SK-N-MC (cell line): ENCODE measurements around the gene DISC1.

ENCODE experiments used
- DNase-seq: peaks from one replicate; pipeline ENCODE4 v3.0.0-alpha.2; 2011; ENCODE audit warnings: low read depth, low spot score
- H3K27ac ChIP-seq: fragments of 200-600 bp; sonication (generic); 2 replicates; pipeline ENCODE4 v1.5.1; 2016; ENCODE audit warnings: mixed run types
- H3K36me3 ChIP-seq: fragments of 200-600 bp; sonication (generic); 2 replicates; pipeline ENCODE4 v1.6.1; 2017; ENCODE audit warnings: antibody characterized with exemption, low read length, mixed read lengths; ENCODE audit not compliant: insufficient read depth
- H3K4me3 ChIP-seq: fragments of 200-600 bp; sonication (generic); 2 replicates; pipeline ENCODE4 v1.5.1; 2016
- H3K9ac ChIP-seq: fragments of 200-600 bp; sonication (generic); 2 replicates; pipeline ENCODE4 v1.8.0; 2017; ENCODE audit warnings: mixed run types, mixed read lengths; ENCODE audit not compliant: insufficient read length
- H3K9me3 ChIP-seq: fragments of 200-600 bp; sonication (generic); 2 replicates; pipeline ENCODE4 v1.6.1; 2017; ENCODE audit warnings: low read depth, mild to moderate bottlenecking, antibody characterized with exemption, low read length, moderate library complexity, mixed read lengths
- EZH2 ChIP-seq: fragments of 200-600 bp; sonication (generic); IDR thresholded peaks from one replicate; pipeline ENCODE4 v1.6.1; 2017; ENCODE audit warnings: antibody characterized with exemption
- FOXP2 ChIP-seq: optimal IDR thresholded peaks from 2 replicates; pipeline ENCODE3; 2011; ENCODE audit warnings: mild to moderate bottlenecking, moderate library complexity; ENCODE audit not compliant: insufficient read depth; ENCODE audit errors: extremely low read length, control extremely low read depth
- POLR2AphosphoS5 ChIP-seq: IDR thresholded peaks from 2 replicates; pipeline ENCODE4 v1.6.1; 2012; ENCODE audit warnings: mild to moderate bottlenecking, low read depth, low read length, borderline replicate concordance

The DISC1 gene

DNA sequence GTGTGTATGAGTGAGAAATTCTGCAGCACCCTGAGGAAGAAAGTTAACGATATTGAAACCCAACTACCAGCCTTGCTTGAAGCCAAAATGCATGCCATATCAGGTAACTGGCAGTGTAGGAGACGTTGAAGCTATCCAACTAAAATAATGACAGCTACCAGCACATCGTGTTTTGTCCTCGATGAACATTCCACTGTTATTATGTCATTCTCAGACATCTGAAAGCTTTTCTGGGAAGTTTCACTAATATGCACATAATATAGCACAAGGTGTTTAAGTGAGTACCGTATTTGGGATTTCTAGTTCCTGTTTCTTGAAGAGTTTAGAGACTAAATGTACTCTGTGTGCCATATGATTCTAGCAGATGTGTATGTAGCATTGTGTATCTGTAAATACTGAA lies 173.5 kb downstream of the DISC1 start:
- TF ChIP-seq POLR2AphosphoS5 = no peak
- TF ChIP-seq EZH2 = no peak
- no peak for TF ChIP-seq FOXP2
- no peaks in the 10 kb centered on the region for H3K36me3 ChIP-seq
- no peak overlapping the region for H3K27ac ChIP-seq
- H3K9ac ChIP-seq = no peak overlapping the region
- H3K4me3 ChIP-seq = no peak overlapping the region
- H3K9me3 ChIP-seq = no peaks in the 10 kb centered on the region
- DNase-seq = no peak

DNA sequence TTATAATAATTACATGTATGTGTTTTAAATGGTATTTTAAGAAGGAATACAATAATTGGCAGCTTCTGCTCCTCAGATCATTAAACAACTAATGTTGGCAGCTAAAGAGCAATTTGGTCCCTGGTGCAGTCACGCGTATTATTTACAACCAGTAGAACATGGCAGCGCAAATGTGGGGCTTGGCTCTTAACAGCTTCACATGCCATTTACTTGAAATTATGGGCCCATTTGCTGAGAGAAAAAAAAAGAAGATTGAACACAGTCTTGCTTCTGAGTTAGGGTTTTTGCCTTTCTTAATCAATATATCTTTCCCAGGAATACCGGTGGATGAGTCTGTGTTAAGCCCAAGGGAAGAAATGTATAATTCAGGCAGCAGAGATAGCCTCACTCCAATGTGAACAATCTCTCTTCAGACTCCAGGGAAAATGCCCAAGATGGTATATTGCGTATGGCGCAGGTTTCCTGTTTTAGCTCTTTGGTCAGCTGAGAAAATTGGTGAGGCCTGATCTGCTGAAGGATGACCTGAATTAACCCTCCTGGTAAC lies 174.5 kb downstream of the DISC1 start:
- Histone ChIP-seq H3K9me3 (no peaks in the 10 kb centered on the region), H3K9ac (no peak overlapping the region), H3K36me3 (no peaks in the 10 kb centered on the region), H3K27ac (no peak overlapping the region), H3K4me3 (no peak overlapping the region)
- no peak for DNase-seq
- TF ChIP-seq EZH2 (no peak), POLR2AphosphoS5 (no peak), FOXP2 (no peak)

DNA sequence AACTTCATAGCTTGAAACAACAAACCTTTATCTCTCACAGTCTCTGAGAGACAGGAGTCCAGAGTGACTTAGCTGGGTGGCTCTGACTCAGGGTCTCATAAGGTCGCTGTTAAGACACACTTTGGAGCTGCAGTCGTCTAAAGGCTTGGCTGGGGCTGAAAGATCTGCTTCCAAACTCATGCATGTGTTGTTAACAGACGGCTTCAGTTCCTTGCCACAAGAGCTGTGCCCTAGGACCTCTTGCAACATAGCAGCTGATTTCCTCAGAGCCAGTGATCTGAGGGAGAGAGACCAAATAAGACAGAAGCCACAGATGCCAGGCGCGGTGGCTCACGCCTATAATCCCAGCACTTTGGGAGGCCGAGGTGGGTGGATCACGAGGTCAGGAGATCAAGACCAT lies 176.8 kb downstream of the DISC1 start:
- Histone ChIP-seq H3K27ac (no peak overlapping the region), H3K9me3 (no peaks in the 10 kb centered on the region), H3K4me3 (no peak overlapping the region), H3K36me3 (no peaks in the 10 kb centered on the region), H3K9ac (no peak overlapping the region)
- no peak for TF ChIP-seq FOXP2
- no peak for TF ChIP-seq POLR2AphosphoS5
- no peak for DNase-seq

DNA sequence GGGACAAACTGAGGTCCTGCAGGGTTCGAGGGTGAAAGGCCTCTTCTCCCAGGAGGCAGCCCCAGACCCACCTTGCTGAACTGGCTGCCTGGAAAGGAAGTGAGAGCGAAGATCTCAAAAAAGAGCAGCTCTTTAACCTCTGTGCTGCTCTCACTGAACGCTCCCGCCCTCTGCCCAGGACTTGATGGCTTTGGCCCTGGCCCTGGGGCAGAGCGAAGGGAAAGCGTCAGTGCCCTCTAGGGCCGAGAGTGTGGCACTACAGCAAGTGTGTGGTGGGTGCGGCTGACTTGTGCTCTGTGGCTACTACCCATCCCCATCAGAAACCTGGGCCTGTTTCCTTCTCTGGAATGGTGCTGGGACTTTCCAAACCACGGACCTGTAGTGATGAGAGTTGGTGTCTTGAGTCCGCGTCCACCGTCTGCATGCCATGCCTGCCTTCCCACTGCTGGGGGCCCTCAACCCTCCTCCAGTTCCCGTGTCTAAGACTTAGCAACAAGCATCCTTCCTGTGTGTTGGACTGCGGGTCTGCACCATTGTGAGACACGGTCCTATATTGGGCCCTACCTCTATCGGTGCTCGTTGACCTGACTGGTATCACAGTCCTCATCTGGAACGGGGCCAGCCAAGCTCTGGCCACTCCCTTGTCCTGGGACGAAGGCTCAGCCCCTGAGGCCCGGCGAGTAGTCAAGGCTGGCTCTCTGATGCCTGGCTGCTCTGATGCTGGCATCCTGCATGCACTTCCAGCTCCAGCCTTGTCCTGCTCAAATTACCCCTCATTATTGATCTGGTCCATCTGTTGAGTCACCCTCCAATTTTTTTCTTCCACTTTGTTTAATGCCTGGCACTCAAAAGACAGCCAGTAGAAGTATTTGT lies 180.3 kb downstream of the DISC1 start:
- H3K9me3 ChIP-seq = no peaks in the 10 kb centered on the region
- no peak for TF ChIP-seq FOXP2
- TF ChIP-seq EZH2 = no peak
- TF ChIP-seq POLR2AphosphoS5 = no peak
- no peak for DNase-seq
- H3K4me3 ChIP-seq = no peak overlapping the region
- no peak overlapping the region for H3K9ac ChIP-seq
- no peak overlapping the region for H3K27ac ChIP-seq
- H3K36me3 ChIP-seq = no peaks in the 10 kb centered on the region

- Histone ChIP-seq H3K4me3 (no peak overlapping the region), H3K9ac (no peak overlapping the region), H3K9me3 (no peaks in the 10 kb centered on the region), H3K27ac (no peak overlapping the region), H3K36me3 (no peaks in the 10 kb centered on the region)
- TF ChIP-seq EZH2 = no peak
- no peak for TF ChIP-seq POLR2AphosphoS5
- no peak for TF ChIP-seq FOXP2
- no peak for DNase-seq
Observed at GRCh38 chr1:231807541-231807940, 181.0 kb downstream of the DISC1 start.

GRCh38 chr1:231808116-231808515 lies 181.5 kb downstream of the DISC1 start:
- Histone ChIP-seq H3K4me3 (no peak overlapping the region), H3K9ac (no peak overlapping the region), H3K36me3 (no peaks in the 10 kb centered on the region), H3K27ac (no peak overlapping the region), H3K9me3 (no peaks in the 10 kb centered on the region)
- no peak for DNase-seq
- TF ChIP-seq EZH2 = no peak
- TF ChIP-seq FOXP2 = no peak
- TF ChIP-seq POLR2AphosphoS5 = no peak

DNA sequence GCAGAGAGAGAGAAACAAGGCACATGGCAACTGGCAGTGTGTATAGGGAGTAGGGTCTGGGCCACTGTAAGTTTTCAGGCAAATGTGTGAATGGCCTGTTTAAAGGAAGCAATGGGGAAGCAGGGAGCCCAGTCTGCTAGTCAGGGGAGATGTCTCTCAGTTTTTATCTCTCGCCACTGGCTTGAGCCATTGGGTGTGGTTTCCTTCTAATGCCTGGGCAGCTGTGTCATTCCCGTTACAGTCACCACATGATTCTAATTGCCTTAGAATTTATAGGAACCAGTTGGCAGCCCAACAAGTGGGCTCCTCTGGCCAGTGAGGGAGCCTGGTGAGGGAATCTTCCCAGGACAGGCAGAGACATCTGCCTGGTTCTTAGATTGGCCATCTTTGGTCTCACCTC lies 182.4 kb downstream of the DISC1 start:
- Histone ChIP-seq H3K36me3 (no peaks in the 10 kb centered on the region), H3K9ac (no peak overlapping the region), H3K4me3 (no peak overlapping the region), H3K9me3 (no peaks in the 10 kb centered on the region), H3K27ac (no peak overlapping the region)
- TF ChIP-seq FOXP2 = no peak
- no peak for TF ChIP-seq EZH2
- no peak for TF ChIP-seq POLR2AphosphoS5
- no peak for DNase-seq

GRCh38 chr1:231810415-231810814 lies 183.8 kb downstream of the DISC1 start:
- no peak for DNase-seq
- Histone ChIP-seq H3K27ac (no peak overlapping the region), H3K9me3 (no peaks in the 10 kb centered on the region), H3K9ac (no peak overlapping the region), H3K4me3 (no peak overlapping the region), H3K36me3 (no peaks in the 10 kb centered on the region)
- TF ChIP-seq POLR2AphosphoS5 (no peak), EZH2 (no peak), FOXP2 (no peak)
